Activated CD4-positive, alpha-beta T cell treated with anti-CD3 and anti-CD28 coated beads for 24 hours (primary cell): ENCODE data around the gene CPNE2.

Experiments used
- DNase-seq, 2 donors: peaks; one replicate each; pipeline ENCODE4 v3.0.0-alpha.2; 2020; ENCODE audit warnings: low read depth in 2 of 2

The CPNE2 gene

GRCh38 chr16:57144027-57144426, 51.6 kb downstream of the CPNE2 start:
- no peak for DNase-seq

- no peak for DNase-seq
These were observed 53.0 kb downstream of the CPNE2 start for GRCh38 chr16:57145046-57146021.

- DNase-seq, result no peak
These were observed 53.8 kb downstream of the CPNE2 start for GRCh38 chr16:57146040-57146647.

GRCh38 chr16:57146735-57147134, 54.4 kb downstream of the CPNE2 start:
- DNase-seq, result no peak

GRCh38 chr16:57147381-57148221, 55.2 kb downstream of the CPNE2 start:
- DNase-seq, result no peak

- no peak for DNase-seq
These were observed 56.1 kb downstream of the CPNE2 start for GRCh38 chr16:57148481-57148880.

- DNase-seq, result no peak
These were observed 57.0 kb downstream of the CPNE2 start for GRCh38 chr16:57149391-57149790.

- DNase-seq, result no peak
These were observed 58.4 kb downstream of the CPNE2 start for GRCh38 chr16:57150682-57151330.

- DNase-seq, result no peak
These were observed 59.0 kb downstream of the CPNE2 start for GRCh38 chr16:57151369-57151768.

- DNase-seq, result no peak
These were observed 60.0 kb downstream of the CPNE2 start for GRCh38 chr16:57152096-57153093.

- no peak for DNase-seq
These were observed 61.5 kb downstream of the CPNE2 start for GRCh38 chr16:57153841-57154240.

- DNase-seq, result no peak
These were observed 63.4 kb downstream of the CPNE2 start for GRCh38 chr16:57155702-57156350.

- DNase-seq, result no peak
These were observed 63.9 kb downstream of the CPNE2 start for GRCh38 chr16:57156351-57156703.

- DNase-seq, result no peak
These were observed 65.2 kb downstream of the CPNE2 start for GRCh38 chr16:57157533-57157932.

- DNase-seq, result no peak
These were observed 67.1 kb downstream of the CPNE2 start for GRCh38 chr16:57159447-57159846.

- no peak for DNase-seq
These were observed 71.5 kb downstream of the CPNE2 start for GRCh38 chr16:57163842-57164241.

GRCh38 chr16:57165483-57165882, 73.1 kb downstream of the CPNE2 start:
- no peak for DNase-seq

- no peak for DNase-seq
These were observed 73.6 kb downstream of the CPNE2 start for GRCh38 chr16:57165938-57166337.

GRCh38 chr16:57166451-57166850, 74.1 kb downstream of the CPNE2 start:
- DNase-seq, result no peak

GRCh38 chr16:57166951-57167350, 74.6 kb downstream of the CPNE2 start:
- no peak for DNase-seq
